ENCODE measurements around the gene VPS9D1. TPM values are rescaled to one million over a fixed set of nuclear protein-coding genes. Genes with fewer than 3 reads are reported as not detected.

The VPS9D1 gene
- total RNA-seq, 1 experiment from 2014 or later = 4.2 TPM

GRCh38 chr16:89748076-89748475, 27.4 kb upstream of the VPS9D1 start:
- H3K4me3 Mint-ChIP-seq = no peak overlapping the region
- no peaks in the 10 kb centered on the region for H3K9me3 Mint-ChIP-seq
- no peaks in the 10 kb centered on the region for H3K4me1 Mint-ChIP-seq
- ATAC-seq = no peak
- no peaks in the 10 kb centered on the region for H3K27me3 Mint-ChIP-seq (ENCODE audit: low read depth)
- no peak overlapping the region for H3K27ac Mint-ChIP-seq
- ChIA-PET CTCF (no interaction called here), POLR2A (no interaction called here)
- H3K36me3 Mint-ChIP-seq = peaks cover 69% of the 10 kb centered on the region
- DNase-seq (ENCODE audit: low spot score) = no peak
- TF ChIP-seq SMAD3 (CRISPR knock-in tag; IDR thresholded peaks at IDR 0.05; ENCODE audit: borderline replicate concordance) = no peak
- no peak for TF ChIP-seq ZNF425 (CRISPR knock-in tag; conservative IDR thresholded peaks at IDR 0.05)
- no peak for TF ChIP-seq GRHL2 (CRISPR knock-in tag; IDR thresholded peaks at IDR 0.05; ENCODE audit: insufficient replicate concordance, severe bottlenecking)
- TF ChIP-seq ZNF423 (CRISPR knock-in tag; IDR thresholded peaks at IDR 0.05) = no peak
- TF ChIP-seq GABPB1 (CRISPR knock-in tag; IDR thresholded peaks at IDR 0.05) = no peak
- TF ChIP-seq IRF2 (CRISPR knock-in tag; IDR thresholded peaks at IDR 0.05; ENCODE audit: borderline replicate concordance, low read depth) = no peak
- TF ChIP-seq TEAD1 (CRISPR knock-in tag; IDR thresholded peaks at IDR 0.05) = no peak
- TF ChIP-seq NFYB (CRISPR knock-in tag; conservative IDR thresholded peaks at IDR 0.05; ENCODE audit: low read depth) = no peak
- no peak for TF ChIP-seq OVOL2 (CRISPR knock-in tag; IDR thresholded peaks at IDR 0.05; ENCODE audit: borderline replicate concordance)
- no peak for TF ChIP-seq ATF2 (CRISPR knock-in tag; IDR thresholded peaks at IDR 0.05; ENCODE audit: borderline replicate concordance, low read depth)
- TF ChIP-seq RORB (CRISPR knock-in tag; IDR thresholded peaks at IDR 0.05) = no peak
- no peak for TF ChIP-seq SP1 (CRISPR knock-in tag; conservative IDR thresholded peaks at IDR 0.05)

DNA sequence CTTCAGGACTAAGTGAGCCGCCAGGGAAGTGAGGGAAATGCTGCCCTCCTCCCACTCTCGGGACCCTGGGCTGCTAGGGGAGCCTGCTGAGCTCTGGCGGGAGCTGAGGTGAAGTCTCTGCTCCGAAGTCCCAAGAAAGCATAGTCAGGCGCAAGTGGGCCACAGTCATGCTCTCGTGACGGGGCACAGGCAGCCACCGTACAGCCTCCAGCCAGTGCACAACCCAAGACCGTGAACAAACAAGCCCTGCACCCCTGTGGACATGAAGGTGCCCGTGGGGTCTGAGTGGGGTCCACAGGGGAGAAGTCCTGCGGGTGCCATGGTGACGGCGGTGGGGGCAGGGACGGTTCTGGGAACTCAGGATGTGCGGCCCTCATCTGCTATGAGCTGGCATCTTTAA, 25.3 kb upstream of the VPS9D1 start:
- TF ChIP-seq, protein P1, sequence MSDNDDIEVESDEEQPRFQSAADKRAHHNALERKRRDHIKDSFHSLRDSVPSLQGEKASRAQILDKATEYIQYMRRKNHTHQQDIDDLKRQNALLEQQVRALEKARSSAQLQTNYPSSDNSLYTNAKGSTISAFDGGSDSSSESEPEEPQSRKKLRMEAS (CRISPR knock-in tag; IDR thresholded peaks at IDR 0.05) = no peak
- TF ChIP-seq CREM (CRISPR knock-in tag; IDR thresholded peaks at IDR 0.05) (no peak), CBFB (CRISPR knock-in tag; IDR thresholded peaks at IDR 0.05; ENCODE audit: low read depth) (no peak), CDX4 (CRISPR knock-in tag; IDR thresholded peaks at IDR 0.05; ENCODE audit: borderline replicate concordance) (no peak), E2F5 (CRISPR knock-in tag; IDR thresholded peaks at IDR 0.05) (no peak), HMGXB4 (CRISPR knock-in tag; IDR thresholded peaks at IDR 0.05) (no peak), ATF1 (CRISPR knock-in tag; IDR thresholded peaks at IDR 0.05) (no peak), PRRX2 (CRISPR knock-in tag; IDR thresholded peaks at IDR 0.05) (no peak), ZNF263 (CRISPR knock-in tag; IDR thresholded peaks at IDR 0.05; ENCODE audit: low read depth) (no peak), SP1 (CRISPR knock-in tag; conservative IDR thresholded peaks at IDR 0.05) (no peak), NFE2L1 (CRISPR knock-in tag; IDR thresholded peaks at IDR 0.05) (no peak)
- TF ChIP-seq, protein P2, sequence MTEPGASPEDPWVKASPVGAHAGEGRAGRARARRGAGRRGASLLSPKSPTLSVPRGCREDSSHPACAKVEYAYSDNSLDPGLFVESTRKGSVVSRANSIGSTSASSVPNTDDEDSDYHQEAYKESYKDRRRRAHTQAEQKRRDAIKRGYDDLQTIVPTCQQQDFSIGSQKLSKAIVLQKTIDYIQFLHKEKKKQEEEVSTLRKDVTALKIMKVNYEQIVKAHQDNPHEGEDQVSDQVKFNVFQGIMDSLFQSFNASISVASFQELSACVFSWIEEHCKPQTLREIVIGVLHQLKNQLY (CRISPR knock-in tag; IDR thresholded peaks at IDR 0.05) = no peak
- ChIA-PET CTCF (interaction anchor here (1.3 to 2.1 kb wide), 2 partner anchors 40 to 46 kb away, joined by 3 to 5 read pairs; no protein-coding TSS in a partner anchor), POLR2A (no interaction called here)
- Mint-ChIP-seq H3K27ac (no peak overlapping the region), H3K4me3 (no peak overlapping the region), H3K27me3 (ENCODE audit: low read depth) (no peaks in the 10 kb centered on the region), H3K36me3 (peaks cover 70% of the 10 kb centered on the region), H3K4me1 (no peaks in the 10 kb centered on the region), H3K9me3 (no peaks in the 10 kb centered on the region)
- DNase-seq (ENCODE audit: low spot score) (no peak), ATAC-seq (no peak)

Measured in WTC11 (cell line).